HEK293 (cell line): ENCODE results near the gene CCDC50.
A peak's percentile ranks its signal among the peaks of the same experiment; 100 is the strongest.

ENCODE experiments used
- CTCF ChIA-PET: fragments of 350-600 bp; formaldehyde crosslinking; extraction: SDS; loops from one replicate; lab custom pipeline; 2021; ENCODE audit warnings: antibody characterized with exemption; lab: Yijun Ruan, JAX
- POLR2A ChIA-PET: fragments of 300-600 bp; formaldehyde crosslinking; extraction: SDS; loops from one replicate; lab custom pipeline; 2020; ENCODE audit warnings: antibody characterized with exemption, inconsistent platforms; lab: Yijun Ruan, JAX
- H3K27ac ChIP-seq: fragments of 200-500 bp; sonication (Bioruptor generic); 2 replicates; pipeline ENCODE4 v1.5.1; 2014; ENCODE audit warnings: low read depth, low read length, control low read depth, inconsistent platforms; ENCODE audit errors: extremely low read depth
- H3K36me3 ChIP-seq, 2 experiments: fragments of 200-500 bp in 1 of 2; sonication (Bioruptor generic) in 1 of 2; 1 replicate in 1 of 2; 2 replicates in 1 of 2; pipeline ENCODE4 v1.5.1; 2014 to 2017; ENCODE audit warnings: inconsistent platforms in 2 of 2, low read length in 2 of 2; ENCODE audit not compliant: control insufficient read depth in 2 of 2, insufficient read depth in 1 of 2
- H3K4me1 ChIP-seq: fragments of 200-500 bp; sonication (Bioruptor generic); 2 replicates; pipeline ENCODE4 v1.5.1; 2014; ENCODE audit warnings: mild to moderate bottlenecking, low read length, inconsistent platforms; ENCODE audit not compliant: control insufficient read depth, insufficient read depth
- H3K4me3 ChIP-seq: 2 replicates; pipeline ENCODE4 v1.5.1; 2011; ENCODE audit warnings: low read depth, mild to moderate bottlenecking, control low read depth, low read length, moderate library complexity
- H3K9me3 ChIP-seq: fragments of 200-500 bp; sonication (Bioruptor generic); 2 replicates; pipeline ENCODE4 v1.5.1; 2014; ENCODE audit warnings: low read depth, low read length, inconsistent platforms; ENCODE audit not compliant: control insufficient read depth, insufficient read depth
- TSHZ1 ChIP-seq: fragments of 450-650 bp; formaldehyde crosslinking; IDR thresholded peaks from 2 replicates; pipeline ENCODE4 v1.5.1; 2016; ENCODE audit warnings: missing biosample characterization, missing genetic modification characterization, borderline replicate concordance
- YY2 ChIP-seq: fragments of 450-650 bp; formaldehyde crosslinking; IDR thresholded peaks from 2 replicates; pipeline ENCODE4 v1.5.1; 2016; ENCODE audit warnings: missing biosample characterization, missing genetic modification characterization
- ZBTB10 ChIP-seq: fragments of 450-650 bp; formaldehyde crosslinking; IDR thresholded peaks from 2 replicates; pipeline ENCODE4 v1.5.1; 2016; ENCODE audit warnings: missing biosample characterization, missing genetic modification characterization
- ZNF132 ChIP-seq: fragments of 450-650 bp; formaldehyde crosslinking; IDR thresholded peaks from 2 replicates; pipeline ENCODE4 v1.5.1; 2017; ENCODE audit warnings: missing biosample characterization, missing genetic modification characterization, borderline replicate concordance
- ZNF138 ChIP-seq: fragments of 450-650 bp; formaldehyde crosslinking; IDR thresholded peaks from 2 replicates; pipeline ENCODE4 v1.5.1; 2016; ENCODE audit warnings: missing biosample characterization, missing genetic modification characterization, borderline replicate concordance
- ZNF155 ChIP-seq: fragments of 450-650 bp; formaldehyde crosslinking; IDR thresholded peaks from 2 replicates; pipeline ENCODE4 v1.5.1; 2016; ENCODE audit warnings: missing biosample characterization, missing genetic modification characterization
- ZNF169 ChIP-seq: fragments of 450-650 bp; formaldehyde crosslinking; IDR thresholded peaks from 2 replicates; pipeline ENCODE4 v1.5.1; 2016; ENCODE audit warnings: missing biosample characterization, missing genetic modification characterization
- ZNF24 ChIP-seq: fragments of 450-650 bp; formaldehyde crosslinking; IDR thresholded peaks from 2 replicates; pipeline ENCODE4 v1.5.1; 2016; ENCODE audit warnings: missing biosample characterization, missing genetic modification characterization
- ZNF292 ChIP-seq: fragments of 450-650 bp; formaldehyde crosslinking; IDR thresholded peaks from 2 replicates; pipeline ENCODE4 v1.5.1; 2016; ENCODE audit warnings: low read depth, missing biosample characterization, missing genetic modification characterization, borderline replicate concordance
- ZNF561 ChIP-seq: fragments of 450-650 bp; IDR thresholded peaks from 2 replicates; pipeline ENCODE4 v1.5.1; 2018; ENCODE audit warnings: missing biosample characterization, missing genetic modification characterization, borderline replicate concordance
- ZNF654 ChIP-seq: fragments of 450-650 bp; formaldehyde crosslinking; IDR thresholded peaks from 2 replicates; pipeline ENCODE4 v1.5.1; 2016; ENCODE audit warnings: low read depth, missing biosample characterization, missing genetic modification characterization
- ZNF670 ChIP-seq: fragments of 450-650 bp; formaldehyde crosslinking; IDR thresholded peaks from 2 replicates; pipeline ENCODE4 v1.5.1; 2016; ENCODE audit warnings: missing biosample characterization, missing genetic modification characterization, low read depth
- ZXDB ChIP-seq: fragments of 450-650 bp; formaldehyde crosslinking; IDR thresholded peaks from 2 replicates; pipeline ENCODE4 v1.5.1; 2016; ENCODE audit warnings: missing biosample characterization, missing genetic modification characterization
- TF ChIP-seq, protein P1 (sequence below): fragments of 450-650 bp; formaldehyde crosslinking; IDR thresholded peaks from 2 replicates; pipeline ENCODE4 v1.5.1; 2016; ENCODE audit warnings: missing biosample characterization, missing genetic modification characterization
- TF ChIP-seq, protein P2 (sequence below): fragments of 450-650 bp; formaldehyde crosslinking; IDR thresholded peaks from 2 replicates; pipeline ENCODE4 v1.5.1; 2016; ENCODE audit warnings: missing biosample characterization, missing genetic modification characterization
- TF ChIP-seq, protein P3 (sequence below): fragments of 450-650 bp; formaldehyde crosslinking; IDR thresholded peaks from 2 replicates; pipeline ENCODE4 v1.5.1; 2016; ENCODE audit warnings: missing biosample characterization, missing genetic modification characterization
- TF ChIP-seq, protein P4 (sequence below): fragments of 450-650 bp; IDR thresholded peaks from 2 replicates; pipeline ENCODE4 v1.5.1; 2018; ENCODE audit warnings: missing biosample characterization, missing genetic modification characterization
- TF ChIP-seq, protein P5 (sequence below): fragments of 450-650 bp; formaldehyde crosslinking; IDR thresholded peaks from 2 replicates; pipeline ENCODE4 v1.5.1; 2016; ENCODE audit warnings: missing biosample characterization, missing genetic modification characterization

The CCDC50 gene

DNA sequence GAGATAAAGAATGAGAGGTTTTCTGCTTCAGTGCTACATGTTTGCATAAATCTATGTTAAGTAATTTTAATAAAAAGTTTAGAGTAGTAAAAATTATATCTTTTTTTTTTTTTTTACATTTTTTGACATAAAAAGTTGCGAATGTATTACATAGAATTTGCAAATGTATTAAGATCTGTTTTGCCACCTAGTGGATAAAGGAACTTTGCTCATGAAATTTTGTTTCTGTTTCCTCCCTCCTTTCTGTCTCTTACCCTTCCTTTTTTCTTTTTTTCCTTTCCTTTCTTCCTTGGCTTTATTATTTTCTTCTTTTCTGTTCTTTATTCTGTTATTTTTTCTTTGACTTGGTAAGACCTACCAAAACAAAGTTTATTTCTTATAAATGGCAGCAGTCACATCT is 59.6 kb downstream of the CCDC50 start:
- H3K27ac ChIP-seq, result no peak overlapping the region
- CTCF ChIA-PET, result interaction anchor here (0.5 kb wide), 1 partner anchor 54 kb away, joined by 4 read pairs; no protein-coding TSS in a partner anchor
- TF ChIP-seq, protein P1, sequence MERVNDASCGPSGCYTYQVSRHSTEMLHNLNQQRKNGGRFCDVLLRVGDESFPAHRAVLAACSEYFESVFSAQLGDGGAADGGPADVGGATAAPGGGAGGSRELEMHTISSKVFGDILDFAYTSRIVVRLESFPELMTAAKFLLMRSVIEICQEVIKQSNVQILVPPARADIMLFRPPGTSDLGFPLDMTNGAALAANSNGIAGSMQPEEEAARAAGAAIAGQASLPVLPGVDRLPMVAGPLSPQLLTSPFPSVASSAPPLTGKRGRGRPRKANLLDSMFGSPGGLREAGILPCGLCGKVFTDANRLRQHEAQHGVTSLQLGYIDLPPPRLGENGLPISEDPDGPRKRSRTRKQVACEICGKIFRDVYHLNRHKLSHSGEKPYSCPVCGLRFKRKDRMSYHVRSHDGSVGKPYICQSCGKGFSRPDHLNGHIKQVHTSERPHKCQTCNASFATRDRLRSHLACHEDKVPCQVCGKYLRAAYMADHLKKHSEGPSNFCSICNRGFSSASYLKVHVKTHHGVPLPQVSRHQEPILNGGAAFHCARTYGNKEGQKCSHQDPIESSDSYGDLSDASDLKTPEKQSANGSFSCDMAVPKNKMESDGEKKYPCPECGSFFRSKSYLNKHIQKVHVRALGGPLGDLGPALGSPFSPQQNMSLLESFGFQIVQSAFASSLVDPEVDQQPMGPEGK (tag by site-specific recombination), result no peak
- TF ChIP-seq, protein P2, sequence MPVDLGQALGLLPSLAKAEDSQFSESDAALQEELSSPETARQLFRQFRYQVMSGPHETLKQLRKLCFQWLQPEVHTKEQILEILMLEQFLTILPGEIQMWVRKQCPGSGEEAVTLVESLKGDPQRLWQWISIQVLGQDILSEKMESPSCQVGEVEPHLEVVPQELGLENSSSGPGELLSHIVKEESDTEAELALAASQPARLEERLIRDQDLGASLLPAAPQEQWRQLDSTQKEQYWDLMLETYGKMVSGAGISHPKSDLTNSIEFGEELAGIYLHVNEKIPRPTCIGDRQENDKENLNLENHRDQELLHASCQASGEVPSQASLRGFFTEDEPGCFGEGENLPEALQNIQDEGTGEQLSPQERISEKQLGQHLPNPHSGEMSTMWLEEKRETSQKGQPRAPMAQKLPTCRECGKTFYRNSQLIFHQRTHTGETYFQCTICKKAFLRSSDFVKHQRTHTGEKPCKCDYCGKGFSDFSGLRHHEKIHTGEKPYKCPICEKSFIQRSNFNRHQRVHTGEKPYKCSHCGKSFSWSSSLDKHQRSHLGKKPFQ (tag by site-specific recombination), result no peak
- TF ChIP-seq, protein P3, sequence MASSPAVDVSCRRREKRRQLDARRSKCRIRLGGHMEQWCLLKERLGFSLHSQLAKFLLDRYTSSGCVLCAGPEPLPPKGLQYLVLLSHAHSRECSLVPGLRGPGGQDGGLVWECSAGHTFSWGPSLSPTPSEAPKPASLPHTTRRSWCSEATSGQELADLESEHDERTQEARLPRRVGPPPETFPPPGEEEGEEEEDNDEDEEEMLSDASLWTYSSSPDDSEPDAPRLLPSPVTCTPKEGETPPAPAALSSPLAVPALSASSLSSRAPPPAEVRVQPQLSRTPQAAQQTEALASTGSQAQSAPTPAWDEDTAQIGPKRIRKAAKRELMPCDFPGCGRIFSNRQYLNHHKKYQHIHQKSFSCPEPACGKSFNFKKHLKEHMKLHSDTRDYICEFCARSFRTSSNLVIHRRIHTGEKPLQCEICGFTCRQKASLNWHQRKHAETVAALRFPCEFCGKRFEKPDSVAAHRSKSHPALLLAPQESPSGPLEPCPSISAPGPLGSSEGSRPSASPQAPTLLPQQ (tag by site-specific recombination), result no peak
- TF ChIP-seq ZNF670 (tag by site-specific recombination) (no peak), ZNF654 (tag by site-specific recombination) (peak; percentile 26; the same call in 1 of the 2 replicates)
- H3K4me3 ChIP-seq, result no peak overlapping the region
- POLR2A ChIA-PET, result no interaction called here
- H3K4me1 ChIP-seq, result no peaks in the 10 kb centered on the region
- H3K9me3 ChIP-seq, result no peaks in the 10 kb centered on the region
- peaks cover 4 to 45% of the 10 kb centered on the region in 2 experiments for H3K36me3 ChIP-seq

- H3K4me1 ChIP-seq, result no peaks in the 10 kb centered on the region
- ChIA-PET CTCF (interaction anchor here (0.6 to 1.2 kb wide), 3 partner anchors 146 to 547 kb away, joined by 3 to 4 read pairs (median 3); no protein-coding TSS in a partner anchor), POLR2A (interaction anchor here (0.7 kb wide), 1 partner anchor 829 kb away, joined by 3 read pairs; no protein-coding TSS in a partner anchor)
- peaks cover 4 to 44% of the 10 kb centered on the region in 2 experiments; a peak in 2 of 3 replicates for H3K36me3 ChIP-seq
- H3K9me3 ChIP-seq, result no peaks in the 10 kb centered on the region
- H3K27ac ChIP-seq, result no peak overlapping the region
- no peak overlapping the region for H3K4me3 ChIP-seq
- no peak for TF ChIP-seq ZNF155 (tag by site-specific recombination)
- no peak for TF ChIP-seq TSHZ1 (tag by site-specific recombination)
- TF ChIP-seq, protein P4, sequence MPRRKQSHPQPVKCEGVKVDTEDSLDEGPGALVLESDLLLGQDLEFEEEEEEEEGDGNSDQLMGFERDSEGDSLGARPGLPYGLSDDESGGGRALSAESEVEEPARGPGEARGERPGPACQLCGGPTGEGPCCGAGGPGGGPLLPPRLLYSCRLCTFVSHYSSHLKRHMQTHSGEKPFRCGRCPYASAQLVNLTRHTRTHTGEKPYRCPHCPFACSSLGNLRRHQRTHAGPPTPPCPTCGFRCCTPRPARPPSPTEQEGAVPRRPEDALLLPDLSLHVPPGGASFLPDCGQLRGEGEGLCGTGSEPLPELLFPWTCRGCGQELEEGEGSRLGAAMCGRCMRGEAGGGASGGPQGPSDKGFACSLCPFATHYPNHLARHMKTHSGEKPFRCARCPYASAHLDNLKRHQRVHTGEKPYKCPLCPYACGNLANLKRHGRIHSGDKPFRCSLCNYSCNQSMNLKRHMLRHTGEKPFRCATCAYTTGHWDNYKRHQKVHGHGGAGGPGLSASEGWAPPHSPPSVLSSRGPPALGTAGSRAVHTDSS (tag by site-specific recombination), result no peak
- TF ChIP-seq ZNF169 (tag by site-specific recombination), result no peak
- no peak for TF ChIP-seq ZNF132 (tag by site-specific recombination)
- no peak for TF ChIP-seq ZNF24 (tag by site-specific recombination)
- TF ChIP-seq ZNF138 (tag by site-specific recombination), result no peak
- TF ChIP-seq, protein P5, sequence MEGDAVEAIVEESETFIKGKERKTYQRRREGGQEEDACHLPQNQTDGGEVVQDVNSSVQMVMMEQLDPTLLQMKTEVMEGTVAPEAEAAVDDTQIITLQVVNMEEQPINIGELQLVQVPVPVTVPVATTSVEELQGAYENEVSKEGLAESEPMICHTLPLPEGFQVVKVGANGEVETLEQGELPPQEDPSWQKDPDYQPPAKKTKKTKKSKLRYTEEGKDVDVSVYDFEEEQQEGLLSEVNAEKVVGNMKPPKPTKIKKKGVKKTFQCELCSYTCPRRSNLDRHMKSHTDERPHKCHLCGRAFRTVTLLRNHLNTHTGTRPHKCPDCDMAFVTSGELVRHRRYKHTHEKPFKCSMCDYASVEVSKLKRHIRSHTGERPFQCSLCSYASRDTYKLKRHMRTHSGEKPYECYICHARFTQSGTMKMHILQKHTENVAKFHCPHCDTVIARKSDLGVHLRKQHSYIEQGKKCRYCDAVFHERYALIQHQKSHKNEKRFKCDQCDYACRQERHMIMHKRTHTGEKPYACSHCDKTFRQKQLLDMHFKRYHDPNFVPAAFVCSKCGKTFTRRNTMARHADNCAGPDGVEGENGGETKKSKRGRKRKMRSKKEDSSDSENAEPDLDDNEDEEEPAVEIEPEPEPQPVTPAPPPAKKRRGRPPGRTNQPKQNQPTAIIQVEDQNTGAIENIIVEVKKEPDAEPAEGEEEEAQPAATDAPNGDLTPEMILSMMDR (tag by site-specific recombination), result no peak
- TF ChIP-seq ZNF561 (tag by site-specific recombination), result no peak
- TF ChIP-seq ZXDB, result no peak
- no peak for TF ChIP-seq ZNF292 (tag by site-specific recombination)
- TF ChIP-seq ZBTB10 (tag by site-specific recombination), result no peak
- TF ChIP-seq YY2 (tag by site-specific recombination), result no peak
Observed at GRCh38 chr3:191390580-191390979, 61.4 kb downstream of the CCDC50 start.
